H1 (cell line): ENCODE measurements around the gene DDR1. TPM values are rescaled to one million over a fixed set of nuclear protein-coding genes. Genes with fewer than 3 reads are reported as not detected.

Source experiments
- CTCF ChIA-PET: fragments of 300-600 bp; sonication (Branson Sonifier 250); formaldehyde crosslinking; loops from one replicate; lab custom pipeline; 2021; ENCODE audit not compliant: partially characterized antibody; lab: Charles Lee
- POLR2A ChIA-PET: fragments of 300-600 bp; sonication (Branson Sonifier 250); formaldehyde crosslinking; loops from one replicate; lab custom pipeline; 2021; ENCODE audit warnings: inconsistent platforms; ENCODE audit not compliant: partially characterized antibody; lab: Charles Lee
- DNase-seq, 2 experiments: peaks; one replicate each; pipeline versions ENCODE4 v3.0.0 to v3.0.0-alpha.2; 2010 to 2022; ENCODE audit warnings: low spot score in 2 of 2, low read depth in 1 of 2, mixed read lengths in 1 of 2
- FAIRE-seq: peaks from 2 replicates; lab custom pipeline; 2011; peaks lifted over from hg19 to GRCh38; lab: Jason Lieb, UNC
- H2AFZ ChIP-seq: 2 replicates; pipeline ENCODE4 v1.8.1; 2012; ENCODE audit warnings: low read length, inconsistent platforms
- H2AK5ac ChIP-seq: 2 replicates; pipeline ENCODE4 v1.6.1; 2013; ENCODE audit warnings: low read depth, low read length
- H2BK120ac ChIP-seq: replicated peaks from 2 replicates; pipeline ENCODE3; 2013; ENCODE audit warnings: low read depth, low read length, inconsistent platforms
- H2BK12ac ChIP-seq: 2 replicates; pipeline ENCODE4 v1.6.1; 2013; ENCODE audit warnings: low read depth, low read length
- H2BK15ac ChIP-seq: 2 replicates; pipeline ENCODE4 v1.6.1; 2013; ENCODE audit warnings: low read length
- H2BK20ac ChIP-seq: 2 replicates; pipeline ENCODE4 v1.6.1; 2013; ENCODE audit warnings: low read length
- H2BK5ac ChIP-seq: 2 replicates; pipeline ENCODE4 v1.6.1; 2013; ENCODE audit warnings: low read depth, low read length
- H3K14ac ChIP-seq: 2 replicates; pipeline ENCODE4 v1.6.1; 2013; ENCODE audit warnings: inconsistent platforms; ENCODE audit not compliant: insufficient read length
- H3K18ac ChIP-seq: 2 replicates; pipeline ENCODE4 v1.6.1; 2013; ENCODE audit warnings: low read length; ENCODE audit errors: extremely low read depth
- H3K23ac ChIP-seq: 2 replicates; pipeline ENCODE4 v1.6.1; 2013; ENCODE audit warnings: inconsistent platforms; ENCODE audit not compliant: insufficient read length
- H3K23me2 ChIP-seq: 2 replicates; pipeline ENCODE4 v1.6.1; 2013; ENCODE audit warnings: low read depth, low read length
- H3K27ac ChIP-seq: 2 replicates; pipeline ENCODE4 v1.6.1; 2011; ENCODE audit warnings: low read depth, low read length, inconsistent platforms
- H3K27me3 ChIP-seq, 4 experiments: replicated peaks in 1 of 4; 1 replicate in 1 of 4; 2 replicates in 3 of 4; pipeline versions ENCODE4 v1.6.1 to v1.8.1; 2011 to 2013; ENCODE audit warnings: low read length in 3 of 4, mild to moderate bottlenecking in 3 of 4, inconsistent platforms in 2 of 4, mixed read lengths in 2 of 4, moderate library complexity in 1 of 4; ENCODE audit not compliant: control insufficient read depth in 3 of 4, insufficient read depth in 3 of 4; ENCODE audit errors: extremely low read depth in 1 of 4
- H3K36me3 ChIP-seq, 4 experiments: 2 replicates each; pipeline versions ENCODE4 v1.6.1 to v1.8.1; 2011 to 2013; ENCODE audit warnings: mild to moderate bottlenecking in 4 of 4, low read length in 3 of 4, moderate library complexity in 2 of 4, control low read depth in 1 of 4, inconsistent platforms in 1 of 4; ENCODE audit not compliant: insufficient read depth in 4 of 4, control insufficient read depth in 2 of 4
- H3K4ac ChIP-seq: replicated peaks from 2 replicates; pipeline ENCODE3; 2013; ENCODE audit warnings: low read length, low read depth, mixed read lengths, inconsistent platforms; ENCODE audit not compliant: insufficient read length
- H3K4me1 ChIP-seq, 4 experiments: replicated peaks in 1 of 4; 1 replicate in 1 of 4; 2 replicates in 3 of 4; pipeline versions ENCODE4 v1.6.1 to v1.8.1; 2011 to 2013; ENCODE audit warnings: low read length in 3 of 4, inconsistent platforms in 2 of 4, mixed read lengths in 1 of 4; ENCODE audit not compliant: insufficient read depth in 4 of 4, control insufficient read depth in 3 of 4
- H3K4me2 ChIP-seq, 2 experiments: 2 replicates each; pipeline versions ENCODE4 v1.6.1 to v1.8.1; 2011 to 2013; ENCODE audit warnings: low read depth in 2 of 2, low read length in 2 of 2, control low read depth in 1 of 2, inconsistent platforms in 1 of 2, mild to moderate bottlenecking in 1 of 2; ENCODE audit not compliant: insufficient read depth in 1 of 2
- H3K4me3 ChIP-seq, 4 experiments: fragments of 200-600, 300-600 bp in 1 of 4; sonication (generic), shearing (Covaris generic), sonication (Bioruptor Twin) in 1 of 4; 2 replicates each; pipeline versions ENCODE4 v1.5.1 to v1.8.1; 2011 to 2016; ENCODE audit warnings: low read length in 4 of 4, low read depth in 3 of 4, control low read depth in 2 of 4, inconsistent platforms in 2 of 4, mild to moderate bottlenecking in 2 of 4, mixed read lengths in 1 of 4, moderate library complexity in 1 of 4; ENCODE audit not compliant: insufficient read depth in 2 of 4; ENCODE audit errors: extremely low read depth in 1 of 4
- H3K56ac ChIP-seq: replicated peaks from 2 replicates; pipeline ENCODE3; 2013; ENCODE audit warnings: low read depth, mild to moderate bottlenecking, mixed read lengths, low read length, inconsistent platforms; ENCODE audit not compliant: insufficient read length
- H3K79me1 ChIP-seq: 2 replicates; pipeline ENCODE4 v1.6.1; 2013; ENCODE audit warnings: low read depth, low read length, control low read depth
- H3K79me2 ChIP-seq, 2 experiments: 2 replicates each; pipeline versions ENCODE4 v1.6.1 to v1.8.1; 2012 to 2013; ENCODE audit warnings: low read length in 2 of 2, mild to moderate bottlenecking in 2 of 2, inconsistent platforms in 1 of 2; ENCODE audit not compliant: insufficient read depth in 2 of 2, control insufficient read depth in 1 of 2
- H3K9ac ChIP-seq, 4 experiments: replicated peaks in 1 of 4; 1 replicate in 1 of 4; 2 replicates in 3 of 4; pipeline versions ENCODE4 v1.6.1 to v1.8.1; 2011 to 2013; ENCODE audit warnings: low read depth in 3 of 4, low read length in 3 of 4, control low read depth in 2 of 4, mild to moderate bottlenecking in 2 of 4, moderate library complexity in 2 of 4, inconsistent platforms in 1 of 4; ENCODE audit errors: extremely low read depth in 1 of 4
- H3K9me3 ChIP-seq, 2 experiments: 2 replicates each; pipeline versions ENCODE4 v1.6.1 to v1.8.1; 2012 to 2013; ENCODE audit warnings: mild to moderate bottlenecking in 2 of 2, moderate library complexity in 2 of 2, control low read depth in 1 of 2, inconsistent platforms in 1 of 2, low read depth in 1 of 2, low read length in 1 of 2, mixed read lengths in 1 of 2; ENCODE audit not compliant: insufficient read depth in 2 of 2
- H4K20me1 ChIP-seq, 2 experiments: replicated peaks in 1 of 2; 2 replicates each; pipeline versions ENCODE3 to v1.8.1; 2011 to 2013; ENCODE audit warnings: inconsistent platforms in 2 of 2, low read length in 2 of 2, mild to moderate bottlenecking in 1 of 2; ENCODE audit not compliant: insufficient read depth in 2 of 2, control insufficient read depth in 1 of 2
- H4K5ac ChIP-seq: 2 replicates; pipeline ENCODE4 v1.6.1; 2013; ENCODE audit warnings: low read length, low read depth, mixed read lengths, inconsistent platforms; ENCODE audit not compliant: insufficient read length
- H4K8ac ChIP-seq: 2 replicates; pipeline ENCODE4 v1.8.0; 2013; ENCODE audit warnings: mild to moderate bottlenecking, moderate library complexity, low read length, inconsistent platforms; ENCODE audit not compliant: insufficient read depth; ENCODE audit errors: extremely low read depth
- H4K91ac ChIP-seq: replicated peaks from 2 replicates; pipeline ENCODE3; 2013; ENCODE audit warnings: low read length, mixed read lengths, inconsistent platforms; ENCODE audit not compliant: insufficient read length
- ASH2L ChIP-seq: fragments of 200-600, 300-600 bp; sonication (generic); IDR thresholded peaks from one replicate; pipeline ENCODE4 v1.7.1; 2017; ENCODE audit warnings: low read length
- HDAC6 ChIP-seq: IDR thresholded peaks from one replicate; pipeline ENCODE4 v1.7.1; 2012; ENCODE audit warnings: low read depth, mild to moderate bottlenecking, inconsistent platforms, low read length, moderate library complexity
- JUND ChIP-seq: IDR thresholded peaks from 2 replicates; pipeline ENCODE4 v1.6.1; 2011; ENCODE audit warnings: mild to moderate bottlenecking, improper control_type of control experiment, low read length
- POLR2A ChIP-seq, 2 experiments: IDR thresholded peaks; 1 replicate in 1 of 2; 2 replicates in 1 of 2; pipeline ENCODE4 v1.6.1; 2011; ENCODE audit warnings: low read depth in 2 of 2, low read length in 2 of 2, mild to moderate bottlenecking in 2 of 2; ENCODE audit errors: control extremely low read depth in 1 of 2
- TAF7 ChIP-seq: optimal IDR thresholded peaks from 2 replicates; pipeline ENCODE3; 2011; ENCODE audit warnings: low read depth, mild to moderate bottlenecking, inconsistent platforms, low read length, moderate library complexity, borderline replicate concordance
- YY1 ChIP-seq: IDR thresholded peaks from 2 replicates; pipeline ENCODE4 v1.6.1; 2011; ENCODE audit warnings: low read depth, mild to moderate bottlenecking, low read length
- WGBS, 2 experiments: shearing (Covaris generic) in 1 of 2; methylation state at CpG; one replicate each; pipeline versions ENCODE4 v1.1.6 to v1.1.7; 2013 to 2015; ENCODE audit warnings: low lambda C conversion rate in 2 of 2, mixed read lengths in 2 of 2, inconsistent platforms in 1 of 2, low coverage in 1 of 2, missing lambda C conversion rate in 1 of 2; ENCODE audit not compliant: insufficient replicate concordance in 2 of 2, insufficient coverage in 1 of 2, insufficient read length in 1 of 2; ENCODE audit errors: extremely low coverage in 1 of 2, missing lambda C conversion rate in 1 of 2; 5-methylcytosine and 5-hydroxymethylcytosine counted together
- polyA plus RNA-seq, 7 experiments: library from polyadenylated mRNA; depleted of rRNA in 3 of 7; stranded (reverse) in 5 of 7; unstranded in 2 of 7; fragments of >200 nt in 5 of 7; fragments of 200-250 nt in 2 of 7; gene quantifications; 1 replicate in 5 of 7; 2 replicates in 1 of 7; 4 replicates in 1 of 7; pipeline versions ENCODE4 v1.2.1 to v1.2.3, GENCODE V29; 2011 to 2013; ENCODE audit warnings: missing spikeins in 2 of 7, mixed read lengths in 2 of 7
- total RNA-seq: library from RNA; stranded (reverse); fragmentation: NEBNext Ultra II Directional; extraction: Animal tissue kit (Norgen Biotek cat#: 25700); gene quantifications from 2 replicates; pipeline ENCODE4 v1.2.1, GENCODE V29; 2021
- TF ChIP-seq, protein P1 (sequence below): IDR thresholded peaks from 2 replicates; pipeline ENCODE4 v1.6.1; 2011; ENCODE audit warnings: low read depth, mild to moderate bottlenecking, low read length; ENCODE audit not compliant: insufficient read depth

The DDR1 gene
- total and polyA plus RNA-seq, 2 of the 8 experiments (the other 6 are each of a cell fraction or from before 2014, with no cell fraction given): 99.4 to 181 TPM

DNA sequence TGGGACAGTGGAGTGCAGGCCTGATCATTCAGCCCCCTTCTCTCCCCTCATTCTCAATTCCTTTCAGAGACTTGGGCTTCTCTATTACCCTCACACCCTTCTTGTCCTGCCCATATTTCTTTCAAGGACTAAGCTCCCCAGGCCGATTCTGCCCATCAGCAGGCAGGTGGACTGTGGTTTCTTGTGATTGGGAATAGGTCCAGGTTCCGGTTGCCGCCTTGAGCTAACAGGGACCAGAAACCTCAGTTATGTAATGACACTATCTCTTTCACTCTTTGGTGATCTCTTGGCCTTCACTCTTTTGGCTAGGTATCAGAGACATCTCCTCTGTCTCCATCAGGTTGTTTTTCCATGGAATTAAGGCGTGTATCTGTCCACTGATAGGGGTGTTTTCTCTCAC, 62.9 kb downstream of the DDR1 start:
- no peak overlapping the region for H2BK12ac ChIP-seq
- 93% methylated on average over 4 of the region's 4 CpGs; no CpG with 5 or more reads in 1 of the 2 experiments for WGBS, 2 experiments
- no peak overlapping the region for H2BK5ac ChIP-seq
- no peak overlapping the region for H3K56ac ChIP-seq
- H4K8ac ChIP-seq: no peak overlapping the region
- H3K4me2 ChIP-seq: no peak overlapping the region
- ChIA-PET CTCF (interaction anchor here (0.6 to 1.9 kb wide), 9 partner anchors 15 to 415 kb away, joined by 3 to 7 read pairs (median 3); no protein-coding TSS in a partner anchor), POLR2A (no interaction called here)
- no peak overlapping the region for H2AFZ ChIP-seq
- no peak overlapping the region for H2AK5ac ChIP-seq
- no peak overlapping the region for H3K4ac ChIP-seq
- H3K23me2 ChIP-seq: no peaks in the 10 kb centered on the region; the same call in 1 of the 2 replicates
- H3K9ac ChIP-seq: no peak overlapping the region
- H3K27ac ChIP-seq: no peak overlapping the region
- FAIRE-seq (no peak), DNase-seq (no peak)
- H3K9me3 ChIP-seq: no peaks in the 10 kb centered on the region
- H3K4me3 ChIP-seq: no peak overlapping the region
- no peak for TF ChIP-seq YY1
- no peak for TF ChIP-seq TAF7
- TF ChIP-seq, protein P1, sequence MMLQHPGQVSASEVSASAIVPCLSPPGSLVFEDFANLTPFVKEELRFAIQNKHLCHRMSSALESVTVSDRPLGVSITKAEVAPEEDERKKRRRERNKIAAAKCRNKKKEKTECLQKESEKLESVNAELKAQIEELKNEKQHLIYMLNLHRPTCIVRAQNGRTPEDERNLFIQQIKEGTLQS: no peak
- no peak for TF ChIP-seq ASH2L
- no peak for TF ChIP-seq HDAC6
- no peak for TF ChIP-seq JUND
- TF ChIP-seq POLR2A (IDR thresholded peaks at IDR 0.05; ENCODE audit: control extremely low read depth in 1 of 2, low read depth in 2 of 2, low read length in 2 of 2): no peak
- no peak overlapping the region for H2BK20ac ChIP-seq
- no peaks in the 10 kb centered on the region for H3K79me1 ChIP-seq
- no peaks in the 10 kb centered on the region for H3K36me3 ChIP-seq
- H3K14ac ChIP-seq: no peak overlapping the region
- peaks cover 2 to 7% (median 5%) of the 10 kb centered on the region in 4 experiments; a peak in 5 of 7 replicates for H3K4me1 ChIP-seq
- H3K23ac ChIP-seq: no peak overlapping the region
- H2BK15ac ChIP-seq: no peak overlapping the region
- H3K27me3 ChIP-seq: peaks cover 0 to 3% (median 0%) of the 10 kb centered on the region in 4 experiments; a peak in 1 of 7 replicates
- no peaks in the 10 kb centered on the region for H4K20me1 ChIP-seq
- H3K79me2 ChIP-seq: no peaks in the 10 kb centered on the region
- H4K5ac ChIP-seq: no peak overlapping the region
- no peak overlapping the region for H4K91ac ChIP-seq
- no peak overlapping the region for H2BK120ac ChIP-seq
- no peak overlapping the region for H3K18ac ChIP-seq
